ENCODE data around the gene PAPOLG. TPM values are rescaled to one million over a fixed set of nuclear protein-coding genes. Genes with fewer than 3 reads are reported as not detected.

The PAPOLG gene
- polyA plus RNA-seq, 2 of the 4 experiments (the other 2 are of a cell fraction): 7.7 to 20.9 TPM

GRCh38 chr2:60780721-60781120 is 24.7 kb downstream of the PAPOLG start:
- no peak for TF ChIP-seq E2F6 (IDR thresholded peaks at IDR 0.05; ENCODE audit: borderline replicate concordance, low read depth)
- TF ChIP-seq SREBF2 (IDR thresholded peaks at IDR 0.05): no peak
- no peak for TF ChIP-seq CTCF (IDR thresholded peaks at IDR 0.05)
- TF ChIP-seq FOXS1 (CRISPR knock-in tag; IDR thresholded peaks at IDR 0.05): no peak
- TF ChIP-seq HOXA7 (CRISPR knock-in tag; IDR thresholded peaks at IDR 0.05): no peak
- TF ChIP-seq JUNB (IDR thresholded peaks at IDR 0.05): no peak
- TF ChIP-seq NR3C1 (IDR thresholded peaks at IDR 0.05): no peak
- no peak for TF ChIP-seq EHF (CRISPR knock-in tag; IDR thresholded peaks at IDR 0.05)
- no peak for TF ChIP-seq NPAS2 (CRISPR knock-in tag; IDR thresholded peaks at IDR 0.05; ENCODE audit: borderline replicate concordance)
- no peaks in the 10 kb centered on the region for H3K4me1 ChIP-seq
- H3K27ac ChIP-seq: no peak overlapping the region
- POLR2A ChIA-PET: no interaction called here
- H3K9me3 ChIP-seq: no peaks in the 10 kb centered on the region
- H3K4me3 ChIP-seq: no peak overlapping the region
- CTCF ChIA-PET: interaction anchor here (0.9 to 1.0 kb wide), 2 partner anchors 13 to 219 kb away, joined by 3 read pairs; no protein-coding TSS in a partner anchor
- DNase-seq (ENCODE audit: low read depth in 1 of 2, low spot score in 1 of 2) (no peak), FAIRE-seq (peak; percentile 7), ATAC-seq (no peak)
- no peak overlapping the region for H3K4me2 ChIP-seq
- WGBS (ENCODE audit: missing lambda C conversion rate): 86% methylated on average over 3 of the region's 3 CpGs

- CTCF ChIA-PET: interaction anchor here (0.7 to 5.1 kb wide), 9 partner anchors 12 to 212 kb away, joined by 3 to 54 read pairs (median 4); no protein-coding TSS in a partner anchor
- H3K4me3 ChIP-seq: no peak overlapping the region
- no peak for ATAC-seq
- POLR2A ChIA-PET: no interaction called here
- no peak for FAIRE-seq
- 90% methylated on average over 2 of the region's 2 CpGs for WGBS (ENCODE audit: missing lambda C conversion rate)
- no peak overlapping the region for H3K4me2 ChIP-seq
- no peak for TF ChIP-seq FOSB (CRISPR knock-in tag; IDR thresholded peaks at IDR 0.05)
- TF ChIP-seq BHLHE40 (IDR thresholded peaks at IDR 0.05; ENCODE audit: low read depth, low read length): no peak
- no peak for TF ChIP-seq HOXB13 (CRISPR knock-in tag; IDR thresholded peaks at IDR 0.05; ENCODE audit: low read depth)
- no peak for TF ChIP-seq NR3C1 (IDR thresholded peaks at IDR 0.05)
- TF ChIP-seq NFE2L2 (conservative IDR thresholded peaks at IDR 0.05; ENCODE audit: low read length): no peak
- TF ChIP-seq RAD21 (conservative IDR thresholded peaks at IDR 0.05 in 1 of 2, IDR thresholded peaks at IDR 0.05 in 1 of 2): no peak
- TF ChIP-seq CBX8 (IDR thresholded peaks at IDR 0.05): no peak
- TF ChIP-seq JUNB (IDR thresholded peaks at IDR 0.05): no peak
- no peak for DNase-seq (ENCODE audit: low read depth in 1 of 2, low spot score in 1 of 2)
- H3K4me1 ChIP-seq: no peaks in the 10 kb centered on the region
- no peaks in the 10 kb centered on the region for H3K9me3 ChIP-seq
- H3K27ac ChIP-seq: no peak overlapping the region
Measured at GRCh38 chr2:60793169-60793568, 37.1 kb downstream of the PAPOLG start.

DNA sequence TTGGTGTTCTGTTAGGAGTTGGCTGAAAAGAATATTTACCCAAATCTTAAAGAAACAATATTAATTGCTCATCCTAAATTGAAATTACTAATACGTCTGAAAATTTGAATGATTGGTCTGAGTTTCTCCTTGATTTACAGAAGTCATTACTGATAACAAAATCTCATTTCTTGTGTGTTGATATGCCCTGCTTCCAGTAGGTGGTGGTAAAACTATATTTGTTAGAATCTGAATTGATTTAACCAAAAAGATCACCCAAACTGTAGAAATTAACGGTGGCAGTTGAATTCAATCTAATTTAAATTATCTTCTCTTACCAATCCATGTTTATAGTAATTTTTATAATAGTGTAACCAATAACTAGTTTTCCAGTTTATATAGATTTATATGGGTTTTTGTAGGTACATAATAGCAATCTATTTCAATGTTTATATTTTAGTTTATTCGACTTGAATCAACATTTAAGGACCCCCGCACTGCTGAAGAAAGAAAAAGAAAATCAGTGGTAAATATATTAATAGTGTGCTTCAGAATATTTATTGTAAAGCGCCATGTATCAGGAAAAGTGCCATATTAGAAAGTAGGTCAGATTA is 38.3 kb downstream of the PAPOLG start:
- CTCF ChIA-PET: interaction anchor here (1.5 to 5.1 kb wide), 5 partner anchors 10 to 211 kb away, joined by 4 to 54 read pairs (median 5); no protein-coding TSS in a partner anchor
- TF ChIP-seq RARB (CRISPR knock-in tag; IDR thresholded peaks at IDR 0.05) (no peak), RAD21 (conservative IDR thresholded peaks at IDR 0.05 in 1 of 2, IDR thresholded peaks at IDR 0.05 in 1 of 2) (peak; percentile 73 to 84), RNF2 (IDR thresholded peaks at IDR 0.05; ENCODE audit: borderline replicate concordance, low read depth) (no peak), TP53 (CRISPR knock-in tag; IDR thresholded peaks at IDR 0.05) (no peak), CBX2 (IDR thresholded peaks at IDR 0.05; ENCODE audit: borderline replicate concordance, low read depth) (no peak), CTCF (IDR thresholded peaks at IDR 0.05) (peak; percentile 74), ZNF302 (CRISPR knock-in tag; IDR thresholded peaks at IDR 0.05) (no peak), SMC3 (IDR thresholded peaks at IDR 0.05) (peak; percentile 80), KDM1A (IDR thresholded peaks at IDR 0.05; ENCODE audit: low read depth) (no peak)
- TF ChIP-seq, protein P1, sequence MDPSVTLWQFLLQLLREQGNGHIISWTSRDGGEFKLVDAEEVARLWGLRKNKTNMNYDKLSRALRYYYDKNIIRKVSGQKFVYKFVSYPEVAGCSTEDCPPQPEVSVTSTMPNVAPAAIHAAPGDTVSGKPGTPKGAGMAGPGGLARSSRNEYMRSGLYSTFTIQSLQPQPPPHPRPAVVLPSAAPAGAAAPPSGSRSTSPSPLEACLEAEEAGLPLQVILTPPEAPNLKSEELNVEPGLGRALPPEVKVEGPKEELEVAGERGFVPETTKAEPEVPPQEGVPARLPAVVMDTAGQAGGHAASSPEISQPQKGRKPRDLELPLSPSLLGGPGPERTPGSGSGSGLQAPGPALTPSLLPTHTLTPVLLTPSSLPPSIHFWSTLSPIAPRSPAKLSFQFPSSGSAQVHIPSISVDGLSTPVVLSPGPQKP (IDR thresholded peaks at IDR 0.05; ENCODE audit: low read depth, low read length): no peak
- H3K27ac ChIP-seq: no peak overlapping the region
- DNase-seq (ENCODE audit: low read depth in 1 of 2, low spot score in 1 of 2): peak; percentile 35 to 50
- H3K4me2 ChIP-seq: no peak overlapping the region
- 64% methylated on average over 5 of the region's 5 CpGs for WGBS (ENCODE audit: missing lambda C conversion rate)
- H3K4me3 ChIP-seq: no peak overlapping the region
- no peaks in the 10 kb centered on the region for H3K9me3 ChIP-seq
- FAIRE-seq: peak; percentile 59
- ATAC-seq: peak in 1 of 2 experiments; percentile 62; a peak in 1 of 6 replicates
- POLR2A ChIA-PET: no interaction called here
- H3K4me1 ChIP-seq: no peaks in the 10 kb centered on the region

Measured in A549 (cell line).